Mammary epithelial cell (primary cell): ENCODE results near the gene IDH3B.

ENCODE experiments used
- CTCF ChIP-seq, 2 donors: IDR thresholded peaks in 1 of 2; conservative IDR thresholded peaks in 1 of 2; 2 replicates each; pipeline ENCODE4 v1.5.1; 2011 to 2012; ENCODE audit warnings: inconsistent platforms in 2 of 2, low read length in 2 of 2, mild to moderate bottlenecking in 2 of 2, control low read depth in 1 of 2, low read depth in 1 of 2; ENCODE audit not compliant: insufficient read depth in 1 of 2; ENCODE audit errors: extremely low read depth in 1 of 2
- EZH2 ChIP-seq: IDR thresholded peaks from 2 replicates; pipeline ENCODE4 v1.6.1; 2012; ENCODE audit warnings: low read length, inconsistent platforms, borderline replicate concordance

GRCh38 chr20:2654831-2655230 is 9.2 kb downstream of the IDH3B start:
- TF ChIP-seq CTCF (conservative IDR thresholded peaks at IDR 0.05 in 1 of 2, IDR thresholded peaks at IDR 0.05 in 1 of 2; ENCODE audit: extremely low read depth in 1 of 2, insufficient read depth in 1 of 2, low read depth in 1 of 2, low read length in 2 of 2) (no peak), EZH2 (no peak)
